Measurements from ENCODE around the gene TNRC18.
A peak's percentile ranks its signal among the peaks of the same experiment; 100 is the strongest.

TNRC18 gene

GRCh38 chr7:5382281-5382892 is 41.2 kb downstream of the TNRC18 start:
- no peak for TF ChIP-seq CTCF (IDR thresholded peaks at IDR 0.05; ENCODE audit: unreplicated experiment in 3 of 3)
- Mint-ChIP-seq H3K4me3 (peak overlapping the region in 2 of 3 experiments; percentile 34 to 57), H3K36me3 (ENCODE audit: low read depth) (peaks cover 30% of the 10 kb centered on the region), H3K27me3 (ENCODE audit: low read depth) (no peaks in the 10 kb centered on the region), H3K4me1 (peaks cover 15% of the 10 kb centered on the region), H3K9me3 (no peaks in the 10 kb centered on the region), H3K27ac (peak overlapping the region in 2 of 3 experiments; percentile 33 to 75)

GRCh38 chr7:5381071-5381772 is 42.4 kb downstream of the TNRC18 start:
- peak overlapping the region in 1 of 3 experiments; percentile 19 for H3K27ac Mint-ChIP-seq
- H3K27me3 Mint-ChIP-seq (ENCODE audit: low read depth) = no peaks in the 10 kb centered on the region
- H3K4me1 Mint-ChIP-seq = peaks cover 15% of the 10 kb centered on the region
- TF ChIP-seq CTCF (IDR thresholded peaks at IDR 0.05; ENCODE audit: unreplicated experiment in 3 of 3) = no peak
- H3K36me3 Mint-ChIP-seq (ENCODE audit: low read depth) = peaks cover 21% of the 10 kb centered on the region
- no peaks in the 10 kb centered on the region for H3K9me3 Mint-ChIP-seq
- H3K4me3 Mint-ChIP-seq = no peak overlapping the region

GRCh38 chr7:5380350-5381070 is 43.1 kb downstream of the TNRC18 start:
- Mint-ChIP-seq H3K9me3 (no peaks in the 10 kb centered on the region), H3K36me3 (ENCODE audit: low read depth) (peaks cover 22% of the 10 kb centered on the region), H3K4me1 (peaks cover 15% of the 10 kb centered on the region), H3K4me3 (no peak overlapping the region), H3K27ac (no peak overlapping the region), H3K27me3 (ENCODE audit: low read depth) (no peaks in the 10 kb centered on the region)
- TF ChIP-seq CTCF (IDR thresholded peaks at IDR 0.05; ENCODE audit: unreplicated experiment in 3 of 3) = no peak

- Mint-ChIP-seq H3K36me3 (ENCODE audit: low read depth) (peaks cover 25% of the 10 kb centered on the region), H3K4me1 (peaks cover 15% of the 10 kb centered on the region), H3K9me3 (no peaks in the 10 kb centered on the region), H3K4me3 (no peak overlapping the region), H3K27ac (no peak overlapping the region), H3K27me3 (ENCODE audit: low read depth) (no peaks in the 10 kb centered on the region)
- TF ChIP-seq CTCF (IDR thresholded peaks at IDR 0.05; ENCODE audit: unreplicated experiment in 3 of 3) = no peak
These were observed 44.1 kb downstream of the TNRC18 start for GRCh38 chr7:5379546-5379945.

GRCh38 chr7:5377816-5378215 is 45.8 kb downstream of the TNRC18 start:
- H3K27me3 Mint-ChIP-seq (ENCODE audit: low read depth) = no peaks in the 10 kb centered on the region
- H3K4me1 Mint-ChIP-seq = peaks cover 9% of the 10 kb centered on the region
- H3K27ac Mint-ChIP-seq = peak overlapping the region in 2 of 3 experiments; percentile 33 to 35
- TF ChIP-seq CTCF (IDR thresholded peaks at IDR 0.05; ENCODE audit: unreplicated experiment in 3 of 3) = no peak
- peaks cover 29% of the 10 kb centered on the region for H3K36me3 Mint-ChIP-seq (ENCODE audit: low read depth)
- H3K4me3 Mint-ChIP-seq = no peak overlapping the region
- H3K9me3 Mint-ChIP-seq = no peaks in the 10 kb centered on the region

Measured in nephron (organoid).